Measurements from ENCODE around the gene SLC27A3.
A peak's percentile ranks its signal among the peaks of the same experiment; 100 is the strongest.

The SLC27A3 gene

GRCh38 chr1:153769221-153769620 lies 6.0 kb upstream of the SLC27A3 start:
- no peaks in the 10 kb centered on the region for H3K27me3 ChIP-seq (ENCODE audit: low read depth)
- peaks cover 72% of the 10 kb centered on the region for H3K36me3 ChIP-seq (replicated peaks)
- no peak overlapping the region for H3K4me3 ChIP-seq
- no peak for DNase-seq (ENCODE audit: low spot score in 2 of 2)
- H3K4me1 ChIP-seq, result no peaks in the 10 kb centered on the region
- no peaks in the 10 kb centered on the region for H3K9me3 ChIP-seq
- in situ Hi-C loops (cut with MboI; ENCODE audit: low sequenced_read_pairs), result loop anchor here (5.0 to 25.0 kb wide), 2 partner anchors 92 to 407 kb away; partner anchors contain the start of genes NPR1 and S100A9

DNA sequence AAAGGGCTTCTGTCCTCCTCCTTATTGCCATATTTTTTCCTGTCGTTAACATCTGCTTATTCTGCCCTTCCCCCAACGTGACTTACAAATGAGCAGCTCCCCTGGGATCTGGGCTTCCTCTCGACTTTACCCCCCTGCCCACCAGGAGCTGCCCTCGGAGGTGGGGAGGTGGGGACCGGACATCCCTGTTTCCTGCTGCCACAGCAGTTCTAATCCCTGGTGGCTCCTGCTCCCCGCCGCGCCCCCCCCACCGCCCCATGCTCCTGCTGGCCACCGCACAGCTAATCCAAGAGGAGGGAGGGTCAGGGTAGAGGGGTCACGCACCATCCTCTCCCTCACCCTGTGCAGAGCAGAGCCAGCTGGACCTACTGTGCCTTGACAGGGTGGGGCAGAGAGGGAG lies 4.4 kb upstream of the SLC27A3 start:
- in situ Hi-C loops (cut with MboI; ENCODE audit: low sequenced_read_pairs), result loop anchor here (25.0 kb wide), 1 partner anchor 408 kb away; the partner anchor contains the start of gene S100A9
- H3K36me3 ChIP-seq (replicated peaks), result peaks cover 59% of the 10 kb centered on the region
- H3K4me1 ChIP-seq, result peaks cover 3% of the 10 kb centered on the region; the same call in 1 of the 2 replicates
- DNase-seq (ENCODE audit: low spot score in 2 of 2), result no peak
- H3K9me3 ChIP-seq, result no peaks in the 10 kb centered on the region
- H3K4me3 ChIP-seq, result no peak overlapping the region
- H3K27me3 ChIP-seq (ENCODE audit: low read depth), result no peaks in the 10 kb centered on the region

DNA sequence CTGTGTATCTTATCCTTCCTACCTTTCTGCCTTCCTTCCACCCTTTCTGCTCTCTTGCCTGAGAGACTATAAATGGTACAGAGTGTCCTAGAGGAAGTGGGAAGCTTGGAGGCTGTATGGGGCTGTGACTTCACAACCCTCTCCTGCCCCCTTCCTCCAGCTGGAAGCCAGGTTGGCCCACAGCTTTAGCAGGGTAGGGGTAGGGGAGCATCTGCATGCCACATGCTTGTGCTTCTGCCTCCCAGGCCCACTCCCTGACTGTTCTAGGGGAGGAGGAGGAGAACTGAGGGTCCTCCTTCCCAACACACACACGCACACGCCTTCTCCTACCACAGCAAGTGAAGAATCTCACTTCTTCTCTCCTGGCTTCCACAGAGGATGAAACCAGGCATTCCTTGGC lies 3.9 kb upstream of the SLC27A3 start:
- H3K36me3 ChIP-seq (replicated peaks), result peaks cover 58% of the 10 kb centered on the region

DNA sequence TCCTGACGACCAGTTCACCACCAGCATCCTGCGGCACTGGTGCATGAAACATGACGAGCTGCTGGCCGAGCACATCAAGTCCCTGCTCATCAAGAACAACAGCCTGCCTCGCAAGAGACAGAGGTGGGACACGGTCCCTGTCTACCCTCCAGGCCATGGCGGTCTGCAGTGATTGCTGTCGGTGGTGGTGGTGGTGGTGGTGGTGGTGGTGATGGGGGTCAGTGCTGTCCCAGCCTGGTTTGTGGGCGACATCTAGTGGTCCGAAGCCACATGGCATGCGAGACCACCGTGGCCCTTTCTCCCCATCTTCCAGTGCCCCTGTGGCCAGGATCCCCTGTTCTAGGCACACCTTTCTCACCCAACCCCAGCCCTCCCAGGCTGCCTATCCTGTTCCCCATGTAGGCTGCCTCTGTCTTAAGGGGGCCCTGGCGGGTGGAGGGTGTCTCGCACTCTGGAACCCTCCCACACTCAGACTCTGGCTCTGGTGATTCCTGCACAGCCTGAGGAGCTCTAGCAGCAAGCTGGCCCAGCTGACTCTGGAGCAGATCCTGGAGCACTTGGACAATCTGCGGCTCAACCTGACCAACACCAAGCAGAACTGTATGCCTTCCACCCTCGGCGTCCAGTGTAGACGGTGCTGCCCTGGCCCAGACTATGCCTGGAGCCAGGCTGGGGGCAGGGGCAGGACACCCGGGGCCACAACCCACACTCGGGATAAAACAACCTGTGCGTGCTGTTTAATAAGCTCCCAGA lies 3.2 kb upstream of the SLC27A3 start:
- Histone ChIP-seq H3K4me1 (peaks cover 6% of the 10 kb centered on the region; the same call in 1 of the 2 replicates), H3K9me3 (no peaks in the 10 kb centered on the region), H3K27me3 (ENCODE audit: low read depth) (no peaks in the 10 kb centered on the region), H3K36me3 (replicated peaks) (peaks cover 55% of the 10 kb centered on the region), H3K4me3 (no peak overlapping the region)
- DNase-seq (ENCODE audit: low spot score in 2 of 2), result peak in 1 of 2 experiments; percentile 62
- in situ Hi-C loops (cut with MboI; ENCODE audit: low sequenced_read_pairs), result loop anchor here (25.0 kb wide), 1 partner anchor 410 kb away; the partner anchor contains the start of gene S100A9

More for the DNA sequence above, 3.9 kb upstream of the SLC27A3 start:
- DNase-seq (ENCODE audit: low spot score in 2 of 2), result no peak
- no peaks in the 10 kb centered on the region for H3K9me3 ChIP-seq
- no peak overlapping the region for H3K4me3 ChIP-seq
- H3K27me3 ChIP-seq (ENCODE audit: low read depth), result no peaks in the 10 kb centered on the region
- peaks cover 5% of the 10 kb centered on the region; the same call in 1 of the 2 replicates for H3K4me1 ChIP-seq
- in situ Hi-C loops (cut with MboI; ENCODE audit: low sequenced_read_pairs), result loop anchor here (25.0 kb wide), 1 partner anchor 409 kb away; the partner anchor contains the start of gene S100A9

DNA sequence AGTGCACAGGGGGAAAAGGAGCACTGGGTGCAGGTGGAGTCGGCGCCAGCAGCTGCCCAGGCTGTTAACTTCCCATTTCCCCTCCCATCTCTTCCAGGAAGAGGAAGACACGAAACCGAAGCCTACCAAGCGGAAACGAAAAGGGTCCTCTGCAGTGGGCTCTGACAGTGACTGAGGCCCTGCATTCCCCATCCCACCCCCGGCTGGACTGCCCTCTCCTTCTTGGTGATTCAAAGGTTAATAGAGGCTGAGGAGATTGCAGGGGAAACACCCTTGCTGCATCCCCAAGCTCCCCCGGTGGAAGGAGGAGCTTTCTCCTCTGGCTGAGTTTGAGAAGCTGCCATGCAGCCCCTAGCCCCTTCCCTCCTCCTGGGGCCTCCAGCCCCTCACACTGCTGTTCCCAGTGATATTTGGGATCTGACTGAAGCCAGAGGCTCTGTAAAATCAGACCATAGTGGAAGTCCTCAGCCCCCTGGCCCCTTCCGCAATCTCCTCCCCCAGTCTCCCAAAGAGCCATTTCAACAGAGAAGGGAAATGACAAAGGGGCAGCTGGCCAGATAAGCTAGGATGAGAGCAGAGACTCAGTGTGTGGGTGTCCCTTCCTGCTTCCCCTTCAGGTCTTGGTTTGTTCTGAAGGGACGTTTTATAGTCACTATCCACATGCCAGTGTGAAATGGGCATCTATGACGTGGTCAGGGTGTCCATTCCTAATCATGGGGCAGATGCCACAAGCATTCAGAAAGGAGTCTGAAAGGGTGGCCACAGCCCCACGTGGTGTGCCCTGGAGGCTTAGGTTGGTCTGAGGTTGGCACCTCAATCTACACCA lies 1.9 kb upstream of the SLC27A3 start:
- DNase-seq (ENCODE audit: low spot score in 2 of 2), result no peak
- in situ Hi-C loops (cut with MboI; ENCODE audit: low sequenced_read_pairs), result loop anchor here (25.0 kb wide), 1 partner anchor 411 kb away; the partner anchor contains the start of gene S100A9
- no peaks in the 10 kb centered on the region for H3K27me3 ChIP-seq (ENCODE audit: low read depth)
- no peak overlapping the region for H3K4me3 ChIP-seq
- H3K4me1 ChIP-seq, result peaks cover 6% of the 10 kb centered on the region; the same call in 1 of the 2 replicates
- H3K36me3 ChIP-seq (replicated peaks), result peaks cover 42% of the 10 kb centered on the region
- H3K9me3 ChIP-seq, result no peaks in the 10 kb centered on the region

- peaks cover 36% of the 10 kb centered on the region for H3K36me3 ChIP-seq (replicated peaks)
- peaks cover 6% of the 10 kb centered on the region; the same call in 1 of the 2 replicates for H3K4me1 ChIP-seq
- H3K9me3 ChIP-seq, result no peaks in the 10 kb centered on the region
- no peaks in the 10 kb centered on the region for H3K27me3 ChIP-seq (ENCODE audit: low read depth)
- DNase-seq (ENCODE audit: low spot score in 2 of 2), result no peak
- no peak overlapping the region for H3K4me3 ChIP-seq
- in situ Hi-C loops (cut with MboI; ENCODE audit: low sequenced_read_pairs), result loop anchor here (25.0 kb wide), 1 partner anchor 412 kb away; the partner anchor contains the start of gene S100A9
Measured at GRCh38 chr1:153774026-153774595, 1.1 kb upstream of the SLC27A3 start.

GRCh38 chr1:153775458-153776327 lies 486 bp downstream of the SLC27A3 start:
- peak; percentile 58 to 89 for DNase-seq (ENCODE audit: low spot score in 2 of 2)
- Histone ChIP-seq H3K4me1 (peaks cover 6% of the 10 kb centered on the region; the same call in 1 of the 2 replicates), H3K9me3 (no peaks in the 10 kb centered on the region), H3K4me3 (peak overlapping the region; percentile 57), H3K27me3 (ENCODE audit: low read depth) (no peaks in the 10 kb centered on the region), H3K36me3 (replicated peaks) (peaks cover 25% of the 10 kb centered on the region)
- in situ Hi-C loops (cut with MboI; ENCODE audit: low sequenced_read_pairs), result loop anchor here (25.0 kb wide), 1 partner anchor 212 kb away; the partner anchor contains the start of genes JTB, RAB13 and RPS27

DNA sequence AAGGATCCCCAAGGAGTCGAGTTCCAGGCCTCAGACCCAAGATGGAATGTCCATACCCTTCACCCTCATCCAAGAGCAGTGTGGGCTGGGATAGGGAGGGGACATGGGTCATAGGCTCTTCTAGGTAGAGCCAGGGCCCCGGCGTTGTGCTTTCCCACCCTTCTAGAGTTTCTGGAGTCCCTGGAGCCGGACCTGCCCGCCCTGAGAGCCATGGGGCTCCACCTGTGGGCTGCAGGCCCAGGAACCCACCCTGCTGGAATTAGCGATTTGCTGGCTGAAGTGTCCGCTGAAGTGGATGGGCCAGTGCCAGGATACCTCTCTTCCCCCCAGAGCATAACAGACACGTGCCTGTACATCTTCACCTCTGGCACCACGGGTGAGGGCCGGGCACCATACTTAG lies 1.1 kb downstream of the SLC27A3 start:
- H3K4me3 ChIP-seq, result peak overlapping the region; percentile 57
- in situ Hi-C loops (cut with MboI; ENCODE audit: low sequenced_read_pairs), result loop anchor here (25.0 kb wide), 1 partner anchor 211 kb away; the partner anchor contains the start of genes JTB, RAB13 and RPS27
- DNase-seq (ENCODE audit: low spot score in 2 of 2), result no peak
- H3K9me3 ChIP-seq, result no peaks in the 10 kb centered on the region
- H3K27me3 ChIP-seq (ENCODE audit: low read depth), result no peaks in the 10 kb centered on the region
- H3K4me1 ChIP-seq, result peaks cover 6% of the 10 kb centered on the region; the same call in 1 of the 2 replicates
- H3K36me3 ChIP-seq (replicated peaks), result peaks cover 23% of the 10 kb centered on the region

DNA sequence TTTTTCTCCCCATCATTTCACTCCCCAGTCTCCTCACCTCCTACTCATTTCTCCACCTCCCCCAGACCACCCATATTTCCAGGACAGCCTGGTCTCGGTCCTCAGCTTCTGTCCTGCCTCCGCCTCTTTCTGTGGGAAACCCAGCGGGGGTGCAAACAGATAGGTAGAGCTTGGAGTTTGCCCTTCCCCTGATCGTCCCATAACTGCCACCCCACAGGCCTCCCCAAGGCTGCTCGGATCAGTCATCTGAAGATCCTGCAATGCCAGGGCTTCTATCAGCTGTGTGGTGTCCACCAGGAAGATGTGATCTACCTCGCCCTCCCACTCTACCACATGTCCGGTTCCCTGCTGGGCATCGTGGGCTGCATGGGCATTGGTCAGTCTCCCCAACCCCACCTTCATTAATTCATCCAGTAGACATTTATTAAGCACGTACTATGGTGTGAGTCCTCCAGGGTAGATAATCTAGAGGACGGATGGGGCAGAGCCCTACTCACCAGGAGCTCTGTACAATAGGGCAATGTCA lies 1.7 kb downstream of the SLC27A3 start:
- in situ Hi-C loops (cut with MboI; ENCODE audit: low sequenced_read_pairs), result loop anchor here (25.0 kb wide), 1 partner anchor 210 kb away; the partner anchor contains the start of genes JTB, RAB13 and RPS27
- H3K4me1 ChIP-seq, result peaks cover 6% of the 10 kb centered on the region; the same call in 1 of the 2 replicates

DNA sequence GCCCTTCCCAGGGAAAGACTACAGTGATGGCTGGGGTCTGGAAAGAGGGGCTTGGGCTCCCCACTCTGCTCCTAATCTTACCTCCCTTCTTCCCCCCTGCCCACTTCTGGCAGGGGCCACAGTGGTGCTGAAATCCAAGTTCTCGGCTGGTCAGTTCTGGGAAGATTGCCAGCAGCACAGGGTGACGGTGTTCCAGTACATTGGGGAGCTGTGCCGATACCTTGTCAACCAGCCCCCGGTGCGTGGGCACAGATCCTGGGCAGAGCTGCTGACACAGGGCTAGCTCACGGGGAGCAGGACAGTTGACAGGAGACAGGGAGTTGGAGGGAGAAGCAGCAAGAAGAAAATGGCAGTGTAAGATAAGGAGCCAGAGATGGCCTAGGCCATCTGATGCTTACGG lies 2.4 kb downstream of the SLC27A3 start:
- H3K27me3 ChIP-seq (ENCODE audit: low read depth), result no peaks in the 10 kb centered on the region
- no peaks in the 10 kb centered on the region for H3K9me3 ChIP-seq
- peaks cover 6% of the 10 kb centered on the region; the same call in 1 of the 2 replicates for H3K4me1 ChIP-seq
- DNase-seq (ENCODE audit: low spot score in 2 of 2), result no peak
- H3K36me3 ChIP-seq (replicated peaks), result peaks cover 10% of the 10 kb centered on the region
- H3K4me3 ChIP-seq, result no peak overlapping the region
- in situ Hi-C loops (cut with MboI; ENCODE audit: low sequenced_read_pairs), result loop anchor here (25.0 kb wide), 1 partner anchor 210 kb away; the partner anchor contains the start of genes JTB, RAB13 and RPS27

More for the DNA sequence above, 1.7 kb downstream of the SLC27A3 start:
- no peak for DNase-seq (ENCODE audit: low spot score in 2 of 2)
- H3K27me3 ChIP-seq (ENCODE audit: low read depth), result no peaks in the 10 kb centered on the region
- no peak overlapping the region for H3K4me3 ChIP-seq
- H3K9me3 ChIP-seq, result no peaks in the 10 kb centered on the region
- peaks cover 17% of the 10 kb centered on the region for H3K36me3 ChIP-seq (replicated peaks)

DNA sequence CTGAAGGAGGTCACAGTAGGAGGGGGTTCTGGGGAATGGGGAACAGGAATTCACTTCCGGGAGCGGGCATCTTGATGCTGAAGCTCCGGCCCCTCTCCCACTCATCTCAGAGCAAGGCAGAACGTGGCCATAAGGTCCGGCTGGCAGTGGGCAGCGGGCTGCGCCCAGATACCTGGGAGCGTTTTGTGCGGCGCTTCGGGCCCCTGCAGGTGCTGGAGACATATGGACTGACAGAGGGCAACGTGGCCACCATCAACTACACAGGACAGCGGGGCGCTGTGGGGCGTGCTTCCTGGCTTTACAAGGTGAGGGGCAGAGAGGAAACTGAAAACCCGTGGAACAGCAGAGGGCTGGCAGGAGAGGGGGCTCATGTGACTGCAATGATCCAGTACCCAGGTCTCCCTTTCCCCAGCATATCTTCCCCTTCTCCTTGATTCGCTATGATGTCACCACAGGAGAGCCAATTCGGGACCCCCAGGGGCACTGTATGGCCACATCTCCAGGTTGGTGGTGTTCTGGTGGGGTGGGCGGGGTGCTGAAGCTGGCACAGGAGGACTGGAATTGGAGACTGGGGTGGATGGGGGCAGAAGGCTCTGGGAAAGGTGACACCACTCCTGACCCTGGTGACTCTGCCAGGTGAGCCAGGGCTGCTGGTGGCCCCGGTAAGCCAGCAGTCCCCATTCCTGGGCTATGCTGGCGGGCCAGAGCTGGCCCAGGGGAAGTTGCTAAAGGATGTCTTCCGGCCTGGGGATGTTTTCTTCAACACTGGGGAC lies 3.0 kb downstream of the SLC27A3 start:
- no peak for DNase-seq (ENCODE audit: low spot score in 2 of 2)
- in situ Hi-C loops (cut with MboI; ENCODE audit: low sequenced_read_pairs), result loop anchor here (25.0 kb wide), 1 partner anchor 209 kb away; the partner anchor contains the start of genes JTB, RAB13 and RPS27
- H3K4me3 ChIP-seq, result no peak overlapping the region
- H3K36me3 ChIP-seq (replicated peaks), result peaks cover 4% of the 10 kb centered on the region; the same call in 1 of the 2 replicates
- no peaks in the 10 kb centered on the region for H3K27me3 ChIP-seq (ENCODE audit: low read depth)
- H3K9me3 ChIP-seq, result no peaks in the 10 kb centered on the region
- H3K4me1 ChIP-seq, result peaks cover 9% of the 10 kb centered on the region; the same call in 1 of the 2 replicates
